A673 (cell line): ENCODE data around the gene NR1H3.

Experiments used
- CTCF ChIP-seq: fragments of 300-800, 200-600 bp; sonication (generic); conservative IDR thresholded peaks from 2 replicates; pipeline ENCODE4 v1.5.1; 2017; ENCODE audit warnings: low read depth, mild to moderate bottlenecking, antibody characterized with exemption, low read length, moderate library complexity, mixed read lengths
- EZH2 ChIP-seq: fragments of 200-600 bp; sonication (generic); IDR thresholded peaks from 2 replicates; pipeline ENCODE4 v1.6.1; 2017; ENCODE audit warnings: borderline replicate concordance, low read depth, mild to moderate bottlenecking, mixed read lengths, antibody characterized with exemption, low read length; ENCODE audit not compliant: poor library complexity, severe bottlenecking

GRCh38 chr11:47249378-47249715 is 8.4 kb upstream of the NR1H3 start:
- TF ChIP-seq CTCF (no peak), EZH2 (no peak)
